Retinal pigment epithelial cell (primary cell): ENCODE results near the gene GGCT.
"Not testable (repeated sequence)": the region's sequence is repeated elsewhere in the genome, so short reads cannot be mapped to it uniquely, and the experiment has no call there.

ENCODE experiments used
- DNase-seq: peaks from one replicate; pipeline ENCODE4 v3.0.0-alpha.2; 2010; ENCODE audit warnings: low read depth
- H3K4me3 ChIP-seq: 2 replicates; pipeline ENCODE4 v1.5.1; 2011; ENCODE audit warnings: mild to moderate bottlenecking, low read length, control low read depth, moderate library complexity
- CTCF ChIP-seq: conservative IDR thresholded peaks from 2 replicates; pipeline ENCODE4 v1.5.1; 2011; ENCODE audit warnings: low read depth, low read length, control low read depth, inconsistent platforms

The GGCT gene

GRCh38 chr7:30546596-30546995, 42.0 kb upstream of the GGCT start:
- H3K4me3 ChIP-seq, result no peak overlapping the region
- DNase-seq, result no peak
- TF ChIP-seq CTCF, result no peak

- no peak overlapping the region for H3K4me3 ChIP-seq
- DNase-seq, result no peak
- TF ChIP-seq CTCF, result no peak
Observed at GRCh38 chr7:30545791-30546555, 41.3 kb upstream of the GGCT start.

GRCh38 chr7:30543813-30544525, 39.3 kb upstream of the GGCT start:
- DNase-seq, result no peak
- no peak for TF ChIP-seq CTCF
- no peak overlapping the region for H3K4me3 ChIP-seq

- not testable (repeated sequence) for H3K4me3 ChIP-seq, DNase-seq
Observed at GRCh38 chr7:30543115-30543514, 38.5 kb upstream of the GGCT start.

GRCh38 chr7:30533886-30534285, 29.3 kb upstream of the GGCT start:
- no peak for TF ChIP-seq CTCF
- no peak overlapping the region for H3K4me3 ChIP-seq
- DNase-seq, result no peak

- no peak for DNase-seq
- no peak overlapping the region for H3K4me3 ChIP-seq
- no peak for TF ChIP-seq CTCF
Observed at GRCh38 chr7:30531286-30531685, 26.7 kb upstream of the GGCT start.

- no peak for TF ChIP-seq CTCF
- no peak for DNase-seq
- no peak overlapping the region for H3K4me3 ChIP-seq
Observed at GRCh38 chr7:30530373-30530772, 25.7 kb upstream of the GGCT start.
